Nucleus accumbens (tissue), 56 donors: ENCODE measurements around the gene MPC1.
A peak's percentile ranks its signal among the peaks of the same experiment; 100 is the strongest.

Experiments
- DNase-seq, 56 donors: peaks; one replicate each; lab custom pipeline; 2025; lab: John Stamatoyannopoulos, UW

MPC1 gene

GRCh38 chr6:166382933-166383801 is at the start of gene MPC1:
MPC1 (minus strand) TSS chr6:166382940; CDS start chr6:166382876, 64 bp downstream.
- peak; percentile 72 to 98 (median 94) for DNase-seq

GRCh38 chr6:166430269-166430668 is 47.5 kb upstream of the MPC1 start:
- no peak for DNase-seq

- DNase-seq: peak in 2 of 56 donors; percentile 30 to 40
Observed at GRCh38 chr6:166424431-166424830, 41.7 kb upstream of the MPC1 start.

- DNase-seq: peak in 37 of 56 donors; percentile 9 to 81 (median 51)
Observed at GRCh38 chr6:166423781-166424180, 41.0 kb upstream of the MPC1 start.

GRCh38 chr6:166423051-166423745 is 40.5 kb upstream of the MPC1 start:
- DNase-seq: peak in 2 of 56 donors; percentile 14 to 33

- peak in 7 of 56 donors; percentile 11 to 51 (median 32) for DNase-seq
Observed at GRCh38 chr6:166422201-166422940, 39.6 kb upstream of the MPC1 start.

GRCh38 chr6:166420351-166420750 is 37.6 kb upstream of the MPC1 start:
- peak in 16 of 56 donors; percentile 23 to 61 (median 36) for DNase-seq

GRCh38 chr6:166419717-166420116 is 37.0 kb upstream of the MPC1 start:
- DNase-seq: no peak

- no peak for DNase-seq
Observed at GRCh38 chr6:166419286-166419685, 36.5 kb upstream of the MPC1 start.

GRCh38 chr6:166418691-166419143 is 36.0 kb upstream of the MPC1 start:
- DNase-seq: peak in 1 of 56 donors; percentile 13

- no peak for DNase-seq
Observed at GRCh38 chr6:166417285-166417691, 34.5 kb upstream of the MPC1 start.

- DNase-seq: no peak
Observed at GRCh38 chr6:166415833-166416347, 33.1 kb upstream of the MPC1 start.

GRCh38 chr6:166415306-166415705 is 32.6 kb upstream of the MPC1 start:
- DNase-seq: no peak

GRCh38 chr6:166413491-166413951 is 30.8 kb upstream of the MPC1 start:
- no peak for DNase-seq

GRCh38 chr6:166412911-166413384 is 30.2 kb upstream of the MPC1 start:
- no peak for DNase-seq

- DNase-seq: no peak
Observed at GRCh38 chr6:166412156-166412910, 29.6 kb upstream of the MPC1 start.

GRCh38 chr6:166411721-166412151 is 29.0 kb upstream of the MPC1 start:
- DNase-seq: no peak

GRCh38 chr6:166411271-166411670 is 28.5 kb upstream of the MPC1 start:
- DNase-seq: no peak

- DNase-seq: no peak
Observed at GRCh38 chr6:166410426-166410935, 27.7 kb upstream of the MPC1 start.
